K562 (cell line): ENCODE measurements around the gene VDAC2. TPM values are rescaled to one million over a fixed set of nuclear protein-coding genes. Genes with fewer than 3 reads are reported as not detected.
A peak's percentile ranks its signal among the peaks of the same experiment; 100 is the strongest.

Experiments
- CTCF ChIP-seq, 3 experiments: IDR thresholded peaks in 2 of 3; conservative IDR thresholded peaks in 1 of 3; 2 replicates each; pipeline ENCODE4 v1.5.1; 2011 to 2012; ENCODE audit warnings: low read length in 3 of 3, mild to moderate bottlenecking in 3 of 3, control low read depth in 2 of 3, improper control_type of control experiment in 1 of 3, inconsistent platforms in 1 of 3, low read depth in 1 of 3, mixed read lengths in 1 of 3, moderate library complexity in 1 of 3; ENCODE audit not compliant: insufficient read depth in 2 of 3
- ELF1 ChIP-seq: fragments of 200-800 bp; sonication (Bioruptor generic); IDR thresholded peaks from 2 replicates; pipeline ENCODE4 v1.6.1; 2016; ENCODE audit warnings: missing genetic modification characterization, missing compliant biosample characterization
- EWSR1 ChIP-seq: fragments of 450-650 bp; IDR thresholded peaks from 2 replicates; pipeline ENCODE4 v1.6.1; 2018; ENCODE audit warnings: borderline replicate concordance, mild to moderate bottlenecking, low read depth, moderate library complexity; ENCODE audit not compliant: partially characterized antibody
- GTF3C2 ChIP-seq: IDR thresholded peaks from 3 replicates; pipeline ENCODE4 v1.6.1; 2011; ENCODE audit warnings: borderline replicate concordance, mild to moderate bottlenecking, moderate library complexity; ENCODE audit not compliant: insufficient read length; ENCODE audit errors: extremely low read depth
- HOXB6 ChIP-seq: fragments of 250-450 bp; sonication (Bioruptor Pico); IDR thresholded peaks from 2 replicates; pipeline ENCODE4 v1.5.1; 2022; ENCODE audit warnings: mild to moderate bottlenecking, borderline replicate concordance
- KDM2B ChIP-seq: fragments of 250-450 bp; sonication (Bioruptor Pico); IDR thresholded peaks from 2 replicates; pipeline ENCODE4 v1.8.0; 2021; ENCODE audit warnings: mild to moderate bottlenecking, moderate library complexity
- LARP7 ChIP-seq: fragments of 450-650 bp; IDR thresholded peaks from 2 replicates; pipeline ENCODE4 v1.6.1; 2016
- MBD2 ChIP-seq: sonication (generic); IDR thresholded peaks from 2 replicates; pipeline ENCODE4 v1.6.1; 2016; ENCODE audit warnings: low read depth, borderline replicate concordance
- MNT ChIP-seq, 2 experiments: fragments of 450-650 bp; conservative IDR thresholded peaks; 2 replicates each; pipeline ENCODE4 v1.6.1; 2017; ENCODE audit warnings: mild to moderate bottlenecking in 2 of 2, moderate library complexity in 2 of 2
- POLR2A ChIP-seq: fragments of 450-650 bp; conservative IDR thresholded peaks from 2 replicates; pipeline ENCODE4 v1.6.1; 2016
- POLR2H ChIP-seq: IDR thresholded peaks from 2 replicates; pipeline ENCODE4 v1.6.1; 2016; ENCODE audit warnings: missing genetic modification characterization, low read depth, mild to moderate bottlenecking, control low read depth, missing compliant biosample characterization, moderate library complexity
- RBFOX2 ChIP-seq: fragments of 200-400 bp; formaldehyde crosslinking; IDR thresholded peaks from 2 replicates; pipeline ENCODE4 v1.6.1; 2017; ENCODE audit warnings: low read depth, mild to moderate bottlenecking, low read length, moderate library complexity
- SAP30 ChIP-seq: fragments of 200-600 bp; sonication (generic); IDR thresholded peaks from 2 replicates; pipeline ENCODE4 v1.6.1; 2012; ENCODE audit warnings: borderline replicate concordance, low read depth, mild to moderate bottlenecking, moderate library complexity, low read length, control low read depth, inconsistent platforms; ENCODE audit not compliant: insufficient read depth, poor library complexity, severe bottlenecking
- SP1 ChIP-seq: sonication (generic); formaldehyde crosslinking; IDR thresholded peaks from 2 replicates; pipeline ENCODE4 v1.8.1; 2022; ENCODE audit warnings: mild to moderate bottlenecking, missing genetic modification reagents
- YY1 ChIP-seq, 3 experiments: IDR thresholded peaks; 2 replicates each; pipeline ENCODE4 v1.6.1; 2011; ENCODE audit warnings: low read length in 2 of 3, mild to moderate bottlenecking in 2 of 3, moderate library complexity in 2 of 3, borderline replicate concordance in 1 of 3, control low read depth in 1 of 3, low read depth in 1 of 3; ENCODE audit not compliant: insufficient read depth in 3 of 3, insufficient replicate concordance in 2 of 3, control insufficient read depth in 1 of 3, insufficient read length in 1 of 3; ENCODE audit errors: extremely low read depth in 1 of 3
- ZKSCAN8 ChIP-seq: fragments of 200-800 bp; sonication (Bioruptor generic); IDR thresholded peaks from 2 replicates; pipeline ENCODE4 v1.6.1; 2016; ENCODE audit warnings: missing genetic modification characterization, missing compliant biosample characterization
- ZNF165 ChIP-seq: fragments of 250-450 bp; sonication (Bioruptor Pico); IDR thresholded peaks from 2 replicates; pipeline ENCODE4 v1.4.0; 2020; ENCODE audit warnings: borderline replicate concordance
- ZNF778 ChIP-seq: fragments of 450-650 bp; formaldehyde crosslinking; IDR thresholded peaks from 2 replicates; pipeline ENCODE4 v1.4.0; 2020; ENCODE audit warnings: mild to moderate bottlenecking, moderate library complexity
- polyA plus RNA-seq, 8 experiments: library from polyadenylated mRNA; depleted of rRNA in 4 of 8; stranded (reverse) in 5 of 8; unstranded in 3 of 8; fragments of >200 nt; fragmentation: Nextera tagmentation in 2 of 8; fragmentation: Illumina TruSeq in 1 of 8; extraction: Ambion mirVana in 2 of 8; extraction: Trizol in 1 of 8; gene quantifications; 2 replicates each; pipeline versions ENCODE4 v1.2.1 to v1.2.3, GENCODE V29; 2011 to 2014; ENCODE audit warnings: inconsistent platforms in 1 of 8, missing spikeins in 1 of 8
- total RNA-seq, 7 experiments: library from RNA; depleted of rRNA in 6 of 7; stranded (reverse); fragments of >200 nt in 6 of 7; fragmentation: Illumina TruSeq in 2 of 7; extraction: Trizol in 2 of 7; gene quantifications; 2 replicates each; pipeline versions ENCODE4 v1.2.1 to v1.2.3, GENCODE V29; 2011 to 2021; ENCODE audit warnings: low replicate concordance in 1 of 7
- TF ChIP-seq, protein P1 (sequence below): fragments of 250-450 bp; sonication (Bioruptor Pico); IDR thresholded peaks from 2 replicates; pipeline ENCODE4 v1.8.0; 2022; ENCODE audit warnings: moderate library complexity, mild to moderate bottlenecking, inconsistent platforms

The VDAC2 gene
- total and polyA plus RNA-seq, 9 of the 15 experiments (the other 6 are each of a cell fraction or from before 2014, with no cell fraction given) = 139 to 450 (median 250) TPM

- TF ChIP-seq MNT (conservative IDR thresholded peaks at IDR 0.05) (no peak), EWSR1 (no peak), GTF3C2 (no peak), HOXB6 (CRISPR knock-in tag) (no peak), RBFOX2 (peak; percentile 56), YY1 (IDR thresholded peaks at IDR 0.05; ENCODE audit: borderline replicate concordance in 1 of 3, control insufficient read depth in 1 of 3, extremely low read depth in 1 of 3, insufficient read depth in 3 of 3, insufficient read length in 1 of 3, insufficient replicate concordance in 2 of 3, low read depth in 1 of 3, low read length in 2 of 3) (peak in 1 of 3 experiments; percentile 18), POLR2H (tag) (no peak), SP1 (CRISPR knock-in tag) (no peak), ZKSCAN8 (CRISPR knock-in tag) (no peak), MBD2 (no peak), KDM2B (CRISPR knock-in tag) (no peak), ELF1 (no peak), SAP30 (no peak), LARP7 (no peak), ZNF165 (CRISPR knock-in tag) (no peak), CTCF (IDR thresholded peaks at IDR 0.05 in 2 of 3, conservative IDR thresholded peaks at IDR 0.05 in 1 of 3; ENCODE audit: insufficient read depth in 2 of 3, low read depth in 1 of 3, low read length in 3 of 3) (peak in 2 of 3 experiments; percentile 24 to 37; a peak in 2 of 6 replicates), POLR2A (0 out of 2 replicates have a peak, but pooled peaks have one; percentile 30), ZNF778 (CRISPR knock-in tag) (no peak)
- TF ChIP-seq, protein P1, sequence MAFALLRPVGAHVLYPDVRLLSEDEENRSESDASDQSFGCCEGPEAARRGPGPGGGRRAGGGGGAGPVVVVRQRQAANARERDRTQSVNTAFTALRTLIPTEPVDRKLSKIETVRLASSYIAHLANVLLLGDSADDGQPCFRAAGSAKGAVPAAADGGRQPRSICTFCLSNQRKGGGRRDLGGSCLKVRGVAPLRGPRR (CRISPR knock-in tag) = no peak
These were observed 65.7 kb downstream of the VDAC2 start (continued) for GRCh38 chr10:75276069-75276872.
